H7 (cell line): Measurements from ENCODE around the gene SEC31A. TPM values are rescaled to one million over a fixed set of nuclear protein-coding genes. Genes with fewer than 3 reads are reported as not detected.

Experiments
- DNase-seq: peaks from one replicate; pipeline ENCODE4 v3.0.0; 2012
- H3K27me3 ChIP-seq: 2 replicates; pipeline ENCODE4 v1.6.0; 2011; ENCODE audit warnings: mild to moderate bottlenecking, low read length; ENCODE audit not compliant: control insufficient read depth, insufficient read depth
- H3K36me3 ChIP-seq: replicated peaks from 2 replicates; pipeline ENCODE4 v1.5.1; 2011; ENCODE audit warnings: low read length; ENCODE audit not compliant: control insufficient read depth, insufficient read depth
- H3K4me3 ChIP-seq: 2 replicates; pipeline ENCODE4 v1.5.1; 2011; ENCODE audit warnings: low read depth, mild to moderate bottlenecking, control low read depth, low read length, moderate library complexity; ENCODE audit not compliant: insufficient read depth
- total RNA-seq: library from RNA; depleted of rRNA; stranded (reverse); fragments of >200 nt; shearing (Covaris generic); gene quantifications from 2 replicates; pipeline ENCODE4 v1.2.3, GENCODE V29; 2014

The SEC31A gene
- total RNA-seq, 1 experiment from 2014 or later: 117 TPM

- no peak for DNase-seq
- Histone ChIP-seq H3K27me3 (peaks cover 62% of the 10 kb centered on the region), H3K4me3 (no peak overlapping the region), H3K36me3 (no peaks in the 10 kb centered on the region)
Observed at GRCh38 chr4:82784681-82785610, 106.0 kb downstream of the SEC31A start.

- peaks cover 41% of the 10 kb centered on the region for H3K27me3 ChIP-seq
- peak; percentile 31 for DNase-seq
- no peaks in the 10 kb centered on the region for H3K36me3 ChIP-seq
- no peak overlapping the region for H3K4me3 ChIP-seq
Observed at GRCh38 chr4:82782626-82783345, 108.2 kb downstream of the SEC31A start.

DNA sequence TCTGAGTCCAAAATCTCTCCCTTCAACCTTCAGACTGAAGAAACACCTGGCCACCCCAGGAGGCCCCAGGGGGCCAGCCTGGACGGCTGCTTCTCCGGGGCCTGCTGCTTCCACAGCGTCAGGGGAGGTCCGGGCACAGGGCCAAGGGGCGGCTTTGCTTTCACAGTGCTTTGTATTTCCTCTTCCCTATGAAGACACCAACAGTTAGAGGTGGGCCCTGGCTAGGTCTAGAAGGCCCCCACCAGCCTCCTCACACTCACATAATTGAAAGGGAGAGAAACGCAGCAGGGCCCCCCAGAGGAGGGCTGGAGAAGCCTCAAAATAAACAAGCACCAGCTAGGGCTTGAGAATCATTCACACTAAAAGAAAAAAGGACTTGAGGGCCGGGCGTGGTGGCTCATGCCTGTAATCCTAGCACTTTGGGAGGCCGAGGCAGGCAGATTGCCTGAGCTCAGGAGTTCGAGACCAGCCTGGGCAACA is 110.2 kb downstream of the SEC31A start:
- Histone ChIP-seq H3K36me3 (no peaks in the 10 kb centered on the region), H3K4me3 (no peak overlapping the region), H3K27me3 (peaks cover 25% of the 10 kb centered on the region)
- no peak for DNase-seq

GRCh38 chr4:82780170-82780751 is 110.7 kb downstream of the SEC31A start:
- Histone ChIP-seq H3K27me3 (peaks cover 25% of the 10 kb centered on the region), H3K4me3 (no peak overlapping the region), H3K36me3 (no peaks in the 10 kb centered on the region)
- DNase-seq: no peak

DNA sequence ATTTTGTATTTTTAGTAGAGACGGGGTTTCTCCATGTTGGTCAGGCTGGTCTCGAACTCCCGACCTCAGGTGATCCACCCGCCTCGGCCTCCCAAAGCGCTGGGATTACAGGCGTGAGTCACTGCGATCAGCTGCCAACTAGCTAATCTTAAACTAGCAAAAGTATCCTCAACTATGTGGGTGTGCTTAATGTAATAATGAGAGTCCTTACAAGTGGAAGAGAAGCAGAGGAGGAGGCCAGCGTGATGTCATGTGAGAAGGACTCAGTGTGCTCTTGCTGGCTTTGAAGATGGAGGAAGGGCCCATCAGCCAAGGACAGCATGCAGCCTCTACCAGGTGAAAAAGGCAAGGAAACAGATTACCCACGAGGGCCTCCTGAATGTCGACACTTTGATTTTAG is 111.9 kb downstream of the SEC31A start:
- H3K36me3 ChIP-seq: no peaks in the 10 kb centered on the region
- H3K27me3 ChIP-seq: peaks cover 14% of the 10 kb centered on the region
- no peak overlapping the region for H3K4me3 ChIP-seq
- DNase-seq: no peak

- no peak for DNase-seq
- no peaks in the 10 kb centered on the region for H3K36me3 ChIP-seq
- no peak overlapping the region for H3K4me3 ChIP-seq
- H3K27me3 ChIP-seq: peaks cover 7% of the 10 kb centered on the region
Observed at GRCh38 chr4:82777857-82778525, 113.0 kb downstream of the SEC31A start.

DNA sequence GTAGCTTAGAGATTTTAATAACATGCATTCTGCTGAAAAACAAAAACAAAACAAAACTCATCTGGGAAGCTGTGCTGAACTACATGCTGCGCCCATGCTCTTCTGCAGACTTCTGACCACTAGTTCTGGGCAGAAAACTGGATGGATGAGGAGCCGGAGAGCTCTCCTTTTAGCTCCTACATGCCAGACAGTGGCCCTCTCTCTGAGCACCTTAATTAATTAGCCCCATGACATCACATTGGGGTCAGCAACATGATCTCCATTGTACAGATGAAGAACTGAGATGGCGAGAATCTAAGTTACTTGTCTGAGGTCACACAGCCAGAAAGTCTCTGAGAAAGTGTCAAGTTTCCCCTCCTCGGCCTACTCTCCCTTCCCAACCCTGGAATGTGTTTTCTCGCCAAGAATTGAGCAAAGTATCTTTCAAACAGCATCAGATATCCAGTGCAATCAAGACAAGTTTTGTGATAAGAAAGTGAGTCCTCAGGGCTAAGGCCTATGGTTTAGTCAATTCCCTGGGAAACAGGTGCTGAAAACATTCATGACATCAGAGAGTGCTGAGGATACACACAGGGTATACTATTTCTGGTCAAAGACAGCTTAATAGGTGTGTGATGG is 113.9 kb downstream of the SEC31A start:
- DNase-seq: no peak
- Histone ChIP-seq H3K27me3 (no peaks in the 10 kb centered on the region; the same call in 1 of the 2 replicates), H3K36me3 (no peaks in the 10 kb centered on the region), H3K4me3 (no peak overlapping the region)

DNA sequence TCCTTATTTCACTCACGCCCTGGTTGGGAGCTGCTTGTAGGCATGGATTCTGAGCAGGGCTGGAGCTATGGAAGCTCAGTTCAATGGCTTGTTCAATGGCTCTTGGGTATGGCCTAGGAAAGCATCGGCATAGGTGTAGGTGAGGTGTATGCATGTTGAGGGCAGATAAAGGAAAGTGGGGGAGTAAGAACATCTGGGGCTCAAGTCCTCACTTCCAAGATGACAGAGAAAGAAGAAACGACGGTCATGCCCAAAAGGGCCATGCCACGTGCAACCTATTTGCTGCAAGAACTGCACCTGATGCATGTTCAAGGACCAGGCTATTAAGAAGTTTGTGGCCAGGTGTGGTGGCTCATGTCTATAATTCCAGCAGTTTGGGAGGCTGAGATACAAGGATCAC is 115.7 kb downstream of the SEC31A start:
- no peak for DNase-seq
- Histone ChIP-seq H3K27me3 (no peaks in the 10 kb centered on the region; the same call in 1 of the 2 replicates), H3K4me3 (no peak overlapping the region), H3K36me3 (no peaks in the 10 kb centered on the region)

DNA sequence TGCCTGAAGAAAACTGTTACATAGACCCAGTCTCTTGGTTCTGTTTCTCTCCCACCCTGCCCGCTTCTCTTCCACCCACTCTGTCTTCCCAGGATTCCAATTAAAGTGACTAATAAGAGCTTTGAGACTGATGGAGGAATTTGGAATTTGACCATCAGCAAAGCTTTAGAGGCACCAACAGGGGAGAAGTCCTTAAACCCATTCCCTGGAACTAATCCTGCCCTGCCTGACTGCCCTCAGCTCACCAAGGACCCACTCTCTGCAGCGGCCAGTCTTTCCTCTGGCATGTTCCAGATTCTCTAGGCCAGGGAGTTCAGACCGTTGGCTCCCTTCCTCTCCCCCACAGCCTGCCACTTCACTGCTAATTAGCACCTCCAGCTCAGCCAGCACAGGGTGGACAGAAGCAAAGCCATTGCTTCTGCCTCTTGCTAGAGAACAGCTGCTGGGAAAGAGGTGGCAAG is 116.2 kb downstream of the SEC31A start:
- no peak overlapping the region for H3K4me3 ChIP-seq
- no peak for DNase-seq
- H3K27me3 ChIP-seq: no peaks in the 10 kb centered on the region
- H3K36me3 ChIP-seq: no peaks in the 10 kb centered on the region

DNA sequence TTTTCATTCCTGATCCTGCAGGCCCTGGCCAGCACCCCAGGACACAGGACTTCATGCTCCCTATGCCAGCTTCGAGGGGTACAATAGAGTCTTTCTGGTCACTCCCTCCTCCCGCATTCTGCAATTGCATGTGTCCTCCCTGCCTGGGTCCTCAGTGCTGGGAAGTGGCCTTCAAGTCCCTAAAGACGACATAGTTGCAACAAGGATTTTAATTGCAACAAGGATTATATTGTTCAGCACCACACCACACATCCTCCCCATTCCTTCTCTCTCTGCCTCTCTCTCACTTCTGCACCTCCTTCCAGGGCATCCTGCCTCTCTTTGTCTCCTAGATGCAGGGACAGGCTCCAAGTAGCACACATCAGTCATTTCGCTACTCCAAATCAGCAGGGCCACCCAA is 117.9 kb downstream of the SEC31A start:
- Histone ChIP-seq H3K36me3 (no peaks in the 10 kb centered on the region), H3K27me3 (no peaks in the 10 kb centered on the region), H3K4me3 (no peak overlapping the region)
- no peak for DNase-seq

DNA sequence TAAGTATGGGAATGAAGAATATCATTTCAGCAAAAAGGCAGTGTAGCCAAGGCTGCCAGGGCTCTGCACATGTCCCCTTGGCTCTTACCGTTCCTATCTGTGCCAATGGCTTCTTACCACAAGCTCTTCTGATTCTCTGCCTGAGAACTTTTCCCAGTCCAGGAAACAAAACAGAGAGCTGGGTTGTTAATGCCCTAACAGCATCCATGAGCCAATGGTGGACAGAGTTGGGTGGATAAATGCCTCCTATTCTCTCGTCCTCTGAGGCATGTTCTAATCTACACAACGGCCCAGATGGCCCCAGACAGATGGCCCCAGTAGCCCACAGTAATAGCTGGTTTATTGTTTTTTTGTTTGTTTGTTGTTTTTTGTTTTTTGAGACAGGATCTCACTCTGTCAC is 120.3 kb downstream of the SEC31A start:
- no peak for DNase-seq
- H3K36me3 ChIP-seq: no peaks in the 10 kb centered on the region
- H3K4me3 ChIP-seq: no peak overlapping the region
- H3K27me3 ChIP-seq: no peaks in the 10 kb centered on the region
